ENCODE measurements around the gene CNTN1.

DNA sequence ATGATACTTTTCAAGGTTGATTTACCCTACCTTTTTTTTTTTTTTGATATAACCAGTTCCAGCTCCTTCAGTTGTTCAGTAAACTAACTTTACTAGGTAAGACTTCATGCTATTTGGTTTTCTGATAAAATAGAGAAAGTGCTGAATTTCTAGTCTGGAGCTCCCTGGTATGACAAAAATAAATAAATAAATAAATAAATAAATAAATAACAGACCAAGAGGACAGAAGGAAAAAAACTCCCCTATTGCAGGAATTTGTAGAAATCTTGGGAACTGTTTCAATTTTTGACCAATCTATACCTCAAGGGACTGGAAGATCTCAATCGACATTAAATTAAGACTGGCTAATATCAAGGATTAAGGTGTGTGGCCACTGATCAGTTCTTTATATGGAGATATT, 265.2 kb downstream of the CNTN1 start:
- TF ChIP-seq SP2 (IDR thresholded peaks at IDR 0.05; ENCODE audit: low read length) (no peak), BACH1 (IDR thresholded peaks at IDR 0.05; ENCODE audit: low read length) (no peak), TBP (IDR thresholded peaks at IDR 0.05; ENCODE audit: low read depth, low read length) (no peak)

Measured in H1 (cell line).